HG02623 (cell line): Measurements from ENCODE around the gene YDJC.
"Not testable (repeated sequence)": the region's sequence is repeated elsewhere in the genome, so short reads cannot be mapped to it uniquely, and the experiment has no call there.

Experiments used
- ATAC-seq: cut with Tn5 transposase; IDR thresholded peaks from one replicate; pipeline ENCODE4 v1.9.1; 2021; ENCODE audit warnings: moderate library complexity; ENCODE audit not compliant: unreplicated experiment

Gene YDJC

GRCh38 chr22:21632931-21633330, 3.1 kb upstream of the YDJC start:
- no peak for ATAC-seq

- ATAC-seq = no peak
Observed at GRCh38 chr22:21632237-21632895, 2.5 kb upstream of the YDJC start, which contains the start of gene CCDC116. Gene CCDC116, plus strand, starts transcription at chr22:21632760. Its CDS starts 422 bp downstream, at chr22:21633182.

- ATAC-seq = no peak
Observed at GRCh38 chr22:21631025-21631424, 1.2 kb upstream of the YDJC start.

- ATAC-seq = no peak
Observed at GRCh38 chr22:21628386-21629254, 1.2 kb downstream of the YDJC start.

- ATAC-seq = no peak
Observed at GRCh38 chr22:21626735-21627469, 2.9 kb downstream of the YDJC start.

- no peak for ATAC-seq
Observed at GRCh38 chr22:21626073-21626734, 3.6 kb downstream of the YDJC start.

- ATAC-seq = no peak
Observed at GRCh38 chr22:21624880-21625791, 4.7 kb downstream of the YDJC start.

- no peak for ATAC-seq
Observed at GRCh38 chr22:21624120-21624879, 5.5 kb downstream of the YDJC start.

GRCh38 chr22:21623648-21623970, 6.2 kb downstream of the YDJC start:
- no peak for ATAC-seq

- no peak for ATAC-seq
Observed at GRCh38 chr22:21622919-21623647, 6.7 kb downstream of the YDJC start.

- no peak for ATAC-seq
Observed at GRCh38 chr22:21622011-21622918, 7.6 kb downstream of the YDJC start.

- no peak for ATAC-seq
Observed at GRCh38 chr22:21621025-21621424, 8.8 kb downstream of the YDJC start.

GRCh38 chr22:21617337-21617736, 12.5 kb downstream of the YDJC start:
- not testable (repeated sequence) for ATAC-seq

- no peak for ATAC-seq
Observed at GRCh38 chr22:21615731-21616130, 14.1 kb downstream of the YDJC start.

- no peak for ATAC-seq
Observed at GRCh38 chr22:21613553-21614233, 16.1 kb downstream of the YDJC start.

GRCh38 chr22:21612858-21613257, 17.0 kb downstream of the YDJC start:
- ATAC-seq = no peak
